Left lung (tissue), 14 donors: ENCODE measurements around the gene EEF1AKMT2. TPM values are rescaled to one million over a fixed set of nuclear protein-coding genes. Genes with fewer than 3 reads are reported as not detected.

Experiments
- ATAC-seq: fragments of 200-7000 bp; cut with Tn5 transposase; one replicate; pipeline ENCODE4 v1.9.1; 2020; ENCODE audit warnings: moderate library complexity
- DNase-seq, 4 donors: peaks; one replicate each; pipeline ENCODE4 v3.0.0-alpha.2; 2013 to 2020
- H3K27ac ChIP-seq, 2 donors: fragments of 200-600 bp; sonication (generic) in 1 of 2; one replicate each; pipeline versions ENCODE4 v1.5.0 to v1.8.0; 2020 to 2021
- H3K27me3 ChIP-seq, 2 donors: fragments of 200-600 bp; sonication (generic) in 1 of 2; one replicate each; pipeline versions ENCODE4 v1.5.0 to v1.8.0; 2020 to 2021
- H3K36me3 ChIP-seq, 2 donors: fragments of 200-600 bp; sonication (generic) in 1 of 2; one replicate each; pipeline versions ENCODE4 v1.5.0 to v1.8.0; 2020 to 2021
- H3K4me1 ChIP-seq, 2 donors: fragments of 200-600 bp; one replicate each; pipeline ENCODE4 v1.8.0; 2021
- H3K4me3 ChIP-seq, 2 donors: fragments of 200-600 bp; sonication (generic) in 1 of 2; one replicate each; pipeline versions ENCODE4 v1.5.0 to v1.8.0; 2020 to 2021; ENCODE audit warnings: mild to moderate bottlenecking in 1 of 2
- H3K9me3 ChIP-seq, 2 donors: fragments of 200-600 bp; sonication (generic) in 1 of 2; one replicate each; pipeline versions ENCODE4 v1.5.0 to v1.8.0; 2020 to 2021
- intact Hi-C, 2 donors: fragments of 100-400 bp; cut with DNase I; formaldehyde crosslinking; loops; one replicate each; pipeline versions ENCODE4 v1.11.2 to v1.14.2; 2022
- long read RNA-seq, 12 donors: library from polyadenylated mRNA in 2 of 12; unstranded in 2 of 12; transcript quantifications; one replicate each; pipeline ENCODE4 v2.0.0 and lab custom pipeline, GENCODE V29; 2019 to 2026
- polyA plus RNA-seq, 6 donors: library from polyadenylated mRNA; unstranded; fragments of 120-200 nt; gene quantifications; one replicate each; pipeline ENCODE4 v1.2.1, GENCODE V29; 2013; ENCODE audit not compliant: insufficient read length in 6 of 6
- total RNA-seq, 2 donors: library from RNA; stranded (reverse); fragmentation: NEBNext Ultra II Directional; extraction: Animal tissue kit (Norgen Biotek cat#: 25700); gene quantifications; one replicate each; pipeline ENCODE4 v1.2.1, GENCODE V29; 2021
- TF ChIP-seq, protein P1 (sequence below), 2 donors: fragments of 200-600 bp; sonication (generic) in 1 of 2; IDR thresholded peaks; one replicate each; pipeline versions ENCODE4 v1.5.0 to v1.8.0; 2021; ENCODE audit warnings: antibody characterized with exemption in 2 of 2
- donor health status: DM: no; HTN: yes; CAD: no.
- donor health status: DM: no; HTN: no; CAD: no.

EEF1AKMT2 gene
- total RNA-seq (10 to 100 TPM; 14.9 to 15.5 TPM), polyA plus RNA-seq (10 to 100 TPM; 32.8 to 43.2 (median 36.7) TPM)
- long read RNA-seq, donor 1, transcript EEF1AKMT2-201 (7 exons, 1,462 nt), result major isoform, 5 of 22 reads
- long read RNA-seq, donor 1, partial matches to known transcripts, result 6 of 22 reads
- long read RNA-seq, donor 1, other reads (novel, unspliced or antisense), result 6 of 22 reads
- long read RNA-seq, donor 2, transcript EEF1AKMT2-201 (7 exons, 1,462 nt), result major isoform, 5 of 9 reads
- long read RNA-seq, donor 2, partial matches to known transcripts, result 0 of 9 reads
- long read RNA-seq, donor 2, other reads (novel, unspliced or antisense), result 0 of 9 reads
- long read RNA-seq, donor 3, partial matches to known transcripts, result 0 of 8 reads
- long read RNA-seq, donor 3, other reads (novel, unspliced or antisense), result 0 of 8 reads
- long read RNA-seq, donor 4, partial matches to known transcripts, result 0 of 10 reads
- long read RNA-seq, donor 4, other reads (novel, unspliced or antisense), result 5 of 10 reads
- long read RNA-seq, donor 5, transcript EEF1AKMT2-201 (7 exons, 1,462 nt), result major isoform, 6 of 17 reads
- long read RNA-seq, donor 5, partial matches to known transcripts, result 5 of 17 reads
- long read RNA-seq, donor 5, other reads (novel, unspliced or antisense), result 0 of 17 reads
- long read RNA-seq, donor 6, partial matches to known transcripts, result 0 of 7 reads
- long read RNA-seq, donor 6, other reads (novel, unspliced or antisense), result 0 of 7 reads
- long read RNA-seq, donor 7, partial matches to known transcripts, result 0 of 9 reads
- long read RNA-seq, donor 7, other reads (novel, unspliced or antisense), result 0 of 9 reads
- long read RNA-seq, donor 8, partial matches to known transcripts, result 0 of 2 reads
- long read RNA-seq, donor 8, other reads (novel, unspliced or antisense), result 0 of 2 reads
- long read RNA-seq, donor 9, result 0 reads
- long read RNA-seq, donor 10, partial matches to known transcripts, result 0 of 2 reads
- long read RNA-seq, donor 10, other reads (novel, unspliced or antisense), result 2 of 2 reads
- long read RNA-seq, donor 11, transcript EEF1AKMT2-203 (7 exons, 3,587 nt), result major isoform, 5 of 11 reads
- long read RNA-seq, donor 11, partial matches to known transcripts, result 0 of 11 reads
- long read RNA-seq, donor 11, other reads (novel, unspliced or antisense), result 0 of 11 reads
- long read RNA-seq, donor 12, partial matches to known transcripts, result 0 of 7 reads
- long read RNA-seq, donor 12, other reads (novel, unspliced or antisense), result 0 of 7 reads

DNA sequence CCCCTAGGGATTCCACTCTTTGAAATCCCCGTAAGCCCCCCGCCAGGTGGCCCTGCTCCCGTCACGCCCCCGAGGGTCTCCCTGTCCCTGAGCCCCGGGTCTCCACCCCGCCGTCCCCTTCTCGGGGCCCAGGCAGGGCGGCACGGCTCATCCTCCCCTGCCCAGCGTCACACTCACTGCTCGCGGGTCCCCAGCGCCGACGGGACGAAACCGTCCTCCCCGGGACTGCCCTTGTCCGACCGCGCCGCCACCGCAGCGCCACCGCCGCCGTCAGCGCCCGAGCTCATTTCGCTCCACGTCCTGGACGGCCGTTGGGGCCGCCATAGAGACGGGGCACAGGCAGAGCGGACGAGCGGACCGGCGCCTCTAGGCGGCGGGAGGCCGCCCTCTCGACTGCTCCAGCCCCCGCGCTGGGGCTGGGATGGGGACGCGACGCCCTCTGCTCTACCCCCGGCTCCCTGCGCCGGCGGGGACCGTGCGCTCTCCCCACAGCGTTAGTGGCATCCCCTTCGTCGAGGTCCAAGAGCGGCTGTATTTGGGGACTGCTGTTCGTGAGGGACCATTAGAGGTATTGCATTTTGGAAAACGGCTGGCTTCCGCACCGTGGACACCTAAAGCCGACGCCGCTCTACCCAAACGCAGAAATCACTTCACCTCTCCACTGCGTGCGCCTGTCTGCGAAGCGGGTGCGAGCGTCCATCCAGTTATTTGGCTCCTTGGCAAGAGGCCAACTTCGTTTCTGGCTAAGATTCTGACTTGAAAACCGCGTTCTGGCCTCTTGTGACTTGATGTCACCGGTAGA, at the start of gene EEF1AKMT2:
EEF1AKMT2 (minus strand) TSS at position 341 of the 802 bp plus-strand sequence; CDS start at position 287, 54 bp downstream.
- Histone ChIP-seq H3K9me3 (no peaks in the 10 kb centered on the region), H3K4me1 (peaks cover 7 to 13% of the 10 kb centered on the region in 2 donors), H3K36me3 (peaks cover 0 to 14% of the 10 kb centered on the region in 2 donors), H3K27me3 (no peaks in the 10 kb centered on the region), H3K4me3 (peak within 1 kb of the TSS; percentile 79 to 93), H3K27ac (peak within 1 kb of the TSS; percentile 89 to 91)
- DNase-seq (peak; percentile 85 to 97 (median 90)), ATAC-seq (peak; percentile 100)
- TF ChIP-seq, protein P1, sequence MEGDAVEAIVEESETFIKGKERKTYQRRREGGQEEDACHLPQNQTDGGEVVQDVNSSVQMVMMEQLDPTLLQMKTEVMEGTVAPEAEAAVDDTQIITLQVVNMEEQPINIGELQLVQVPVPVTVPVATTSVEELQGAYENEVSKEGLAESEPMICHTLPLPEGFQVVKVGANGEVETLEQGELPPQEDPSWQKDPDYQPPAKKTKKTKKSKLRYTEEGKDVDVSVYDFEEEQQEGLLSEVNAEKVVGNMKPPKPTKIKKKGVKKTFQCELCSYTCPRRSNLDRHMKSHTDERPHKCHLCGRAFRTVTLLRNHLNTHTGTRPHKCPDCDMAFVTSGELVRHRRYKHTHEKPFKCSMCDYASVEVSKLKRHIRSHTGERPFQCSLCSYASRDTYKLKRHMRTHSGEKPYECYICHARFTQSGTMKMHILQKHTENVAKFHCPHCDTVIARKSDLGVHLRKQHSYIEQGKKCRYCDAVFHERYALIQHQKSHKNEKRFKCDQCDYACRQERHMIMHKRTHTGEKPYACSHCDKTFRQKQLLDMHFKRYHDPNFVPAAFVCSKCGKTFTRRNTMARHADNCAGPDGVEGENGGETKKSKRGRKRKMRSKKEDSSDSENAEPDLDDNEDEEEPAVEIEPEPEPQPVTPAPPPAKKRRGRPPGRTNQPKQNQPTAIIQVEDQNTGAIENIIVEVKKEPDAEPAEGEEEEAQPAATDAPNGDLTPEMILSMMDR (IDR thresholded peaks at IDR 0.05), result peak; percentile 47 to 63
- intact Hi-C loops, result no loop called here

DNA sequence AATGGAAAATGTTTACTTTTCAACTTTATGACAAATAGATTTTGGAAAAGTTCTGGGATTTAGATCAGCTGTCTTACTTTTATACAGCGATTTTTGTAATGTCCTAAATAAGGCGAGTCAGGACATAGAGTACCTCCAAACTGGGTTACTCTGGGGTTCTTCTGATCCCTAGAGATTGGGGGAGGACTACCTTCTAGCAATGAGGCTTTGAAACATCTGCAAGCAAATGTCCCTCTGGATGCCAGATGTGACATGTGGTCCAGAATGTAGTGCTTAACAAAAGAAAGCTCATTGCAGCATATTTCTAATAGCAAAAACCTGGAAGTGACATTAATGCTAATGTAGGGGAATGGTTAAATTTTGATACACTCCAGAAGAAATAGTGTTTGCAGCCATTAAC, 46.0 kb upstream of the EEF1AKMT2 start:
- intact Hi-C loops, result no loop called here
- Histone ChIP-seq H3K36me3 (peaks cover 0 to 47% of the 10 kb centered on the region in 2 donors), H3K4me3 (no peak overlapping the region)

DNA sequence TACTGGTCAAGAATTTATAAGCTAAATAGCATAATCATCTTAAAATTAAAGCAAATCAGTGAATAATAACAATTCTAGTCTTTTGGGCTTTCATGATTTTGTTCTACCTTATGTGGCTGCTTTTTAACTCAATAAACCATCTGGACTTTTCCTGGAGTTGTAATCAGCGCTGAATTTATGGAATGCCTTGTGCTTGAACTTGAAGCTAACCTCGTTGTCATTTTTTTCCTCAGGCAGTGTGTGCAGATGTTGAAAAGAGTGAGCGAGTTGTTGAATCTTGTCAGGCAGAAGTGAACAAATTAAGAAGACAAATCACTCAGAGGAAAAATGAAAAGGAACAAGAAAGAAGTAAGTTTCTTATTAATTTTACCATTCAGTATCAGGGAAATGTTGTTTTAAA, 39.4 kb upstream of the EEF1AKMT2 start:
- H3K4me3 ChIP-seq, result no peak overlapping the region
- H3K4me1 ChIP-seq, result no peaks in the 10 kb centered on the region
- no peak overlapping the region for H3K27ac ChIP-seq
- H3K36me3 ChIP-seq, result peaks cover 0 to 100% of the 10 kb centered on the region in 2 donors
- H3K9me3 ChIP-seq, result no peaks in the 10 kb centered on the region
- intact Hi-C loops, result no loop called here
- no peak for ATAC-seq
- no peak for DNase-seq
- H3K27me3 ChIP-seq, result no peaks in the 10 kb centered on the region
- TF ChIP-seq, protein P1 (IDR thresholded peaks at IDR 0.05), result no peak

More for the DNA sequence above, 46.0 kb upstream of the EEF1AKMT2 start:
- Histone ChIP-seq H3K4me1 (no peaks in the 10 kb centered on the region), H3K27me3 (no peaks in the 10 kb centered on the region), H3K9me3 (no peaks in the 10 kb centered on the region), H3K27ac (no peak overlapping the region)
- ATAC-seq (no peak), DNase-seq (no peak)
- TF ChIP-seq, protein P1 (IDR thresholded peaks at IDR 0.05), result no peak

DNA sequence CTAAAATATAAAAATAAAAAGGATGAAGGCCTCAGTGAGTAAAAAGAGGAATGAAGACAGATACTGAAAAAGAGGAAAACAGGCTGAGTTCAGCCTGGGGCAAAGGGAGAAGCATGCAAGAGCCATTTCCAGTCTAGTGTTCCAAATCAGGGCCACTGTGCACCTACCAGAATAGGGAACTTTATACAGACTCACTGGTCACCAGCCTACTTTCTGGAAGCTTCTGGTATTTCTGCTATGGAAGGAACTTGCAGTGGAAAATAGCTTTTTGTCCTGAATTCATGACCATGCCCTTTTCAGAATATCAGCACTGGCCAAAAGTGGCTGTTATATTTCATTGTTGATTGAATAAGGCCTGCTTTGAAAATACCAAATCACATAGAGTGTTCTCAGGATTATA, 38.8 kb upstream of the EEF1AKMT2 start:
- ATAC-seq (peak; percentile 47), DNase-seq (no peak)
- no peaks in the 10 kb centered on the region for H3K9me3 ChIP-seq
- peaks cover 0 to 96% of the 10 kb centered on the region in 2 donors for H3K36me3 ChIP-seq
- no peaks in the 10 kb centered on the region for H3K4me1 ChIP-seq
- intact Hi-C loops, result no loop called here
- no peak overlapping the region for H3K4me3 ChIP-seq
- TF ChIP-seq, protein P1 (IDR thresholded peaks at IDR 0.05), result no peak
- no peaks in the 10 kb centered on the region for H3K27me3 ChIP-seq
- H3K27ac ChIP-seq, result no peak overlapping the region
